Adrenal gland (tissue), 12 donors: Measurements from ENCODE around the gene CRYBB1. TPM values are rescaled to one million over a fixed set of nuclear protein-coding genes. Genes with fewer than 3 reads are reported as not detected.
A peak's percentile ranks its signal among the peaks of the same experiment; 100 is the strongest.

ENCODE experiments used
- DNase-seq, 7 donors: peaks; one replicate each; pipeline ENCODE4 v3.0.0-alpha.2; 2019 to 2020
- H3K27ac ChIP-seq, 5 donors: fragments of 200-600 bp; sonication (generic) in 4 of 5; 1 replicate in 3 of 5; 2 replicates in 2 of 5; pipeline versions ENCODE4 v1.5.1 to v1.8.0; 2016 to 2020; ENCODE audit warnings: mild to moderate bottlenecking in 1 of 5
- H3K27me3 ChIP-seq: fragments of 200-600 bp; 2 replicates; pipeline ENCODE4 v1.8.0; 2021
- H3K36me3 ChIP-seq, 2 donors: fragments of 200-600 bp; replicated peaks in 1 of 2; 1 replicate in 1 of 2; 2 replicates in 1 of 2; pipeline versions ENCODE4 v1.5.1 to v1.8.0; 2018 to 2022
- H3K4me1 ChIP-seq, 2 donors: fragments of 200-600 bp; replicated peaks in 1 of 2; 1 replicate in 1 of 2; 2 replicates in 1 of 2; pipeline versions ENCODE4 v1.5.1 to v1.8.0; 2018 to 2021
- H3K4me3 ChIP-seq, 4 donors: fragments of 200-600 bp; sonication (generic) in 3 of 4; one replicate each; pipeline ENCODE4 v1.5.1; 2016 to 2018
- H3K9me3 ChIP-seq, 3 donors: fragments of 200-600 bp; sonication (generic) in 1 of 3; replicated peaks in 1 of 3; 1 replicate in 2 of 3; 2 replicates in 1 of 3; pipeline versions ENCODE4 v1.5.1 to v1.8.0; 2016 to 2021
- CTCF ChIP-seq, 6 experiments: fragments of 450-650 bp in 4 of 6; fragments of 200-600 bp in 2 of 6; sonication (generic) in 1 of 6; IDR thresholded peaks; 1 replicate in 5 of 6; 2 replicates in 1 of 6; pipeline versions ENCODE4 v1.5.1 to v1.8.0; 2016 to 2021; ENCODE audit warnings: antibody characterized with exemption in 6 of 6, mild to moderate bottlenecking in 2 of 6, moderate library complexity in 1 of 6
- POLR2A ChIP-seq, 2 donors: fragments of 450-650 bp; IDR thresholded peaks; one replicate each; pipeline ENCODE4 v1.6.1; 2017; ENCODE audit warnings: antibody characterized with exemption in 2 of 2, mild to moderate bottlenecking in 2 of 2, moderate library complexity in 1 of 2
- WGBS, 4 donors: extraction: QIAGEN DNeasy Blood & Tissue Kit in 2 of 4; methylation state at CpG; one replicate each; pipeline versions ENCODE4 v1.1.5 to v1.1.7; 2013 to 2017; 5-methylcytosine and 5-hydroxymethylcytosine counted together
- intact Hi-C, 2 donors: fragments of 100-400 bp; cut with DNase I; formaldehyde crosslinking; loops; one replicate each; pipeline versions ENCODE4 v1.14.1 to v1.15.0; 2022 to 2023
- polyA plus RNA-seq, 3 donors: library from polyadenylated mRNA; stranded (reverse); fragments of 200-250 nt in 2 of 3; fragments of 350-450 nt in 1 of 3; fragmentation: Illumina TruSeq in 1 of 3; extraction: RNeasy Lipid Tissue Mini Kit (QIAGEN cat#74804) in 1 of 3; gene quantifications; one replicate each; pipeline ENCODE4 v1.2.3, GENCODE V29; 2013 to 2014
- total RNA-seq, 9 donors: library from RNA; depleted of rRNA in 4 of 9; stranded (reverse); fragments of >200 nt in 4 of 9; fragments of 120-200 nt in 1 of 9; fragmentation: NEBNext Ultra II Directional in 1 of 9; extraction: Animal tissue kit (Norgen Biotek cat#: 25700) in 1 of 9; gene quantifications; one replicate each; pipeline versions ENCODE4 v1.1.0 to v1.2.4, GENCODE V29; 2013 to 2023
- donor health status: healthy with polysubstance abuse.
- donor health status: Bipolar disorder and iron deficiency.
- donor health status: DM: yes; HTN: yes; CAD: no.
- donor health status: DM: no; HTN: no; CAD: no.
- donor health status: DM: no; HTN: no; CAD: no.
- donor health status: DM: yes; HTN: yes; CAD: no.

The CRYBB1 gene
- total and polyA plus RNA-seq, 12 donors: 0.39 to 2.6 (median 1.6) TPM

GRCh38 chr22:26658161-26658560, 40.3 kb upstream of the CRYBB1 start:
- Histone ChIP-seq H3K4me3 (peak overlapping the region in 1 of 4 donors; percentile 42), H3K27me3 (peaks cover 20% of the 10 kb centered on the region)
- intact Hi-C loops: no loop called here

DNA sequence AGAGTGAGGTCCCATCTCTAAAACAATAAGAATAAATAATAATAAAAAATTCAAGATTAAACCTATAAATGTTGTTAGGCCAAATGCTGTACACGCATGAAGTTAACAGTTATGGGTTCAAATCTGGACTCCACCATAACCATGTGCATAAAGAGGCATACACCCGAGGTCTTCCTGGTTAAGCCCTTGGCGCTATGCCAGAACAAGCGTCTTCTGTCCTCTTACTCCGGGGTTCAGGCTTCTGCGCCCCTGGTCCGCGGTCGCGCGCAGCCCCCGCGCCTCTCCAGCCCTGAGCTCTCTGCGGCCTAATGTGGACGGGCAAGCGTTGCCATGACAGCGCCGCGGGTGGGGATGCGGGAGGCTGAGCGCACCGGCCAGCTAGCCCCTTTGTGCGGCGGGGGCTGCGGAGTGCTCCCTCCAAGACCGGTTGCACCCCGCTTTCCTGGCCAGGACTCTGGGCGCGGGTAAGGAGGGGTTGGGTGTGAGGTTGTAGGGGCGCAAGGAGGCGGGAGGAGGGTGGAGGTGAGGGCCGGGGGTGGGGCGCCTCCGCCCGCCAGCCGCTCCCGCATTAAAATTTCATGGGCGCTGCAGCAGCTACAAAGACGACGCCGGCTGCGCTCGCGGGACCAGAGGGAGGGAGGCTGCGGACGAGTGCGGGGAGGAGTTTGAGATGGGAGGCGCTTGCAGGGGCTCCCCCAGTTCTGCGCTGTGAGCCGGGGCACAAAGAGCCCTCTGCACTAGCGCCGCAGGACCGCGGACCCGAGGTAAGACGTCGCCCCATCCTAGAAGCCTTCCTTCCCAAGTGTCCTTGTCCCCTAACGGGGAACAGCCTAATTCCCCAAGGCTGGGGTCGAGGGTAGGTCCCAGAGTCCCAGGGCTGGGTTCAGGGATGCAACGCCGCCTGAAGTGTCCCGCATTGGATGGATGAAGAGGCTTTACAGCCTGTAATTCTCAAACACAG, 39.3 kb upstream of the CRYBB1 start, which contains the start of gene MIAT:
MIAT (plus strand) TSS at position 698 of the 961 bp plus-strand sequence.
- WGBS, 4 donors: 2 to 7% (median 4%) methylated on average over 10 to 62 of the region's 62 CpGs
- DNase-seq: peak in 1 of 7 donors; percentile 72
- Histone ChIP-seq H3K4me3 (peak within 1 kb of the TSS in 1 of 4 donors; percentile 42), H3K36me3 (no peaks in the 10 kb centered on the region), H3K27ac (peak within 1 kb of the TSS in 1 of 5 donors; percentile 49), H3K27me3 (peaks cover 20% of the 10 kb centered on the region), H3K4me1 (peaks cover 0 to 23% of the 10 kb centered on the region in 2 donors), H3K9me3 (no peaks in the 10 kb centered on the region)
- intact Hi-C loops: no loop called here
- TF ChIP-seq POLR2A (IDR thresholded peaks at IDR 0.05) (no peak), CTCF (IDR thresholded peaks at IDR 0.05) (no peak)

More at GRCh38 chr22:26658161-26658560, 40.3 kb upstream of the CRYBB1 start:
- Histone ChIP-seq H3K4me1 (peaks cover 0 to 23% of the 10 kb centered on the region in 2 donors), H3K27ac (peak overlapping the region in 1 of 5 donors; percentile 49), H3K9me3 (no peaks in the 10 kb centered on the region), H3K36me3 (no peaks in the 10 kb centered on the region)
- no peak for DNase-seq
- TF ChIP-seq POLR2A (IDR thresholded peaks at IDR 0.05) (no peak), CTCF (IDR thresholded peaks at IDR 0.05) (no peak)
- 3 to 7% (median 5%) methylated on average over 11 of the region's 11 CpGs for WGBS, 4 donors

GRCh38 chr22:26651815-26652214, 34.0 kb upstream of the CRYBB1 start:
- intact Hi-C loops: no loop called here

More at GRCh38 chr22:26651815-26652214, 34.0 kb upstream of the CRYBB1 start:
- WGBS, 4 donors: 75 to 80% (median 76%) methylated on average over 10 of the region's 10 CpGs
- no peaks in the 10 kb centered on the region for H3K9me3 ChIP-seq
- H3K4me3 ChIP-seq: no peak overlapping the region
- no peak for TF ChIP-seq CTCF (IDR thresholded peaks at IDR 0.05)
- TF ChIP-seq POLR2A (IDR thresholded peaks at IDR 0.05): no peak
- DNase-seq: no peak
- no peak overlapping the region for H3K27ac ChIP-seq
- peaks cover 0 to 6% of the 10 kb centered on the region in 2 donors for H3K4me1 ChIP-seq
- no peaks in the 10 kb centered on the region for H3K36me3 ChIP-seq
- peaks cover 6% of the 10 kb centered on the region for H3K27me3 ChIP-seq
